ENCODE data around the gene SH3RF3. TPM values are rescaled to one million over a fixed set of nuclear protein-coding genes. Genes with fewer than 3 reads are reported as not detected.

SH3RF3 gene
- total RNA-seq, 3 donors from 2014 or later (not counting 1 experiment from before 2014, with no cell fraction given): 0.23 to 0.61 (median 0.34) TPM

GRCh38 chr2:109123586-109124201 is 5.3 kb upstream of the SH3RF3 start:
- H3K27me3 ChIP-seq (ENCODE audit: control insufficient read depth, insufficient read depth, low read length): peaks cover 17% of the 10 kb centered on the region

GRCh38 chr2:109124982-109125592 is 3.9 kb upstream of the SH3RF3 start:
- Histone ChIP-seq H3K27me3 (ENCODE audit: control insufficient read depth, insufficient read depth, low read length) (peaks cover 21% of the 10 kb centered on the region), H3K9me3 (ENCODE audit: control insufficient read depth, insufficient read depth, low read length) (no peaks in the 10 kb centered on the region), H3K4me3 (ENCODE audit: low read length) (no peak overlapping the region), H3K4me1 (ENCODE audit: control insufficient read depth, insufficient read depth, low read length) (peaks cover 14% of the 10 kb centered on the region), H3K27ac (ENCODE audit: low read length) (no peak overlapping the region), H3K36me3 (ENCODE audit: control insufficient read depth, insufficient read depth, low read length) (no peaks in the 10 kb centered on the region)
- no peak for DNase-seq
- Mint-ChIP-seq H3K4me1 (peaks cover 1 to 14% of the 10 kb centered on the region in 2 donors), H3K4me3 (no peak overlapping the region), H3K9me3 (no peaks in the 10 kb centered on the region), H3K36me3 (no peaks in the 10 kb centered on the region), H3K27ac (no peak overlapping the region), H3K27me3 (ENCODE audit: low read depth in 2 of 2) (peaks cover 32 to 36% of the 10 kb centered on the region in 2 donors)
- no peak for ATAC-seq
- intact Hi-C loops (cut with micrococcal nuclease): loop anchor here (5.0 kb wide), 1 partner anchor 222 kb away; no protein-coding TSS in a partner anchor
- 87% methylated on average over 8 of the region's 10 CpGs for WGBS (ENCODE audit: insufficient coverage)
- no peak for TF ChIP-seq CTCF (IDR thresholded peaks at IDR 0.05)

More at GRCh38 chr2:109123586-109124201, 5.3 kb upstream of the SH3RF3 start:
- Histone ChIP-seq H3K4me3 (ENCODE audit: low read length) (no peak overlapping the region), H3K36me3 (ENCODE audit: control insufficient read depth, insufficient read depth, low read length) (no peaks in the 10 kb centered on the region), H3K27ac (ENCODE audit: low read length) (no peak overlapping the region), H3K9me3 (ENCODE audit: control insufficient read depth, insufficient read depth, low read length) (no peaks in the 10 kb centered on the region), H3K4me1 (ENCODE audit: control insufficient read depth, insufficient read depth, low read length) (peaks cover 9% of the 10 kb centered on the region)
- DNase-seq: no peak
- no peaks in the 10 kb centered on the region for H3K9me3 Mint-ChIP-seq
- no peak for TF ChIP-seq CTCF (IDR thresholded peaks at IDR 0.05)
- no peak overlapping the region for H3K27ac Mint-ChIP-seq
- peaks cover 35 to 41% of the 10 kb centered on the region in 2 donors for H3K27me3 Mint-ChIP-seq (ENCODE audit: low read depth in 2 of 2)
- no peak for ATAC-seq
- no peaks in the 10 kb centered on the region for H3K36me3 Mint-ChIP-seq
- 93% methylated on average over 4 of the region's 4 CpGs for WGBS (ENCODE audit: insufficient coverage)
- H3K4me1 Mint-ChIP-seq: peaks cover 0 to 10% of the 10 kb centered on the region in 2 donors
- intact Hi-C loops (cut with micrococcal nuclease): no loop called here
- no peak overlapping the region for H3K4me3 Mint-ChIP-seq

GRCh38 chr2:109125593-109126500 is 3.2 kb upstream of the SH3RF3 start:
- DNase-seq: no peak
- peaks cover 15% of the 10 kb centered on the region for H3K4me1 ChIP-seq (ENCODE audit: control insufficient read depth, insufficient read depth, low read length)
- H3K4me3 ChIP-seq (ENCODE audit: low read length): no peak overlapping the region
- Mint-ChIP-seq H3K27me3 (ENCODE audit: low read depth in 2 of 2) (peaks cover 35 to 44% of the 10 kb centered on the region in 2 donors), H3K9me3 (no peaks in the 10 kb centered on the region), H3K4me1 (peaks cover 5 to 19% of the 10 kb centered on the region in 2 donors), H3K27ac (no peak overlapping the region), H3K36me3 (no peaks in the 10 kb centered on the region), H3K4me3 (no peak overlapping the region)
- H3K9me3 ChIP-seq (ENCODE audit: control insufficient read depth, insufficient read depth, low read length): no peaks in the 10 kb centered on the region
- 80% methylated on average over 10 of the region's 12 CpGs for WGBS (ENCODE audit: insufficient coverage)
- H3K27ac ChIP-seq (ENCODE audit: low read length): no peak overlapping the region
- no peak for TF ChIP-seq CTCF (IDR thresholded peaks at IDR 0.05)
- no peak for ATAC-seq
- intact Hi-C loops (cut with micrococcal nuclease): loop anchor here (5.0 kb wide), 1 partner anchor 221 kb away; no protein-coding TSS in a partner anchor
- H3K27me3 ChIP-seq (ENCODE audit: control insufficient read depth, insufficient read depth, low read length): peaks cover 27% of the 10 kb centered on the region
- no peaks in the 10 kb centered on the region for H3K36me3 ChIP-seq (ENCODE audit: control insufficient read depth, insufficient read depth, low read length)
